HCT116 (cell line): ENCODE measurements around the gene ITM2C. TPM values are rescaled to one million over a fixed set of nuclear protein-coding genes. Genes with fewer than 3 reads are reported as not detected.

Source experiments
- ATAC-seq: fragments of 200-7000 bp; cut with Tn5 transposase; 2 replicates; pipeline ENCODE4 v1.9.1; 2020; ENCODE audit warnings: mild to moderate bottlenecking, moderate library complexity
- BruUV-seq: library from RNA; stranded (reverse); fragments of 400-500 nt; replicated peaks from 2 replicates; lab custom pipeline; 2021; lab: Mats Ljungman, UMichigan
- CTCF ChIA-PET: fragments of 300-600 bp; sonication (Branson Sonifier 250); formaldehyde crosslinking; loops from one replicate; lab custom pipeline; 2021; ENCODE audit warnings: antibody characterized with exemption; lab: Charles Lee
- POLR2A ChIA-PET: fragments of 300-600, 350-600 bp; sonication (Branson Sonifier 250); formaldehyde crosslinking; loops from one replicate; lab custom pipeline; 2021; ENCODE audit warnings: antibody characterized with exemption; lab: Charles Lee
- RAD21 ChIA-PET, 2 experiments: fragments of 300-600 bp; sonication (Branson Sonifier 250); formaldehyde crosslinking; loops; one replicate each; lab custom pipeline; 2023; ENCODE audit warnings: low total read pairs in 2 of 2; ENCODE audit not compliant: uncharacterized antibody in 2 of 2, unreplicated experiment in 2 of 2, low non-redundant PET in 1 of 2; lab: Charles Lee
- DNase-seq: peaks from one replicate; pipeline ENCODE4 v3.0.0-alpha.2; 2010; ENCODE audit warnings: low read depth, low spot score
- H2AFZ ChIP-seq: fragments of 200-600 bp; shearing (Covaris generic), sonication (generic); 2 replicates; pipeline ENCODE4 v1.6.1; 2017; ENCODE audit warnings: low read depth, mixed run types, mixed read lengths, antibody characterized with exemption, low read length; ENCODE audit not compliant: poor library complexity, severe bottlenecking
- H3K27ac ChIP-seq: 2 replicates; pipeline ENCODE4 v1.5.1; 2012; ENCODE audit warnings: low read depth, low read length
- H3K27me3 ChIP-seq: fragments of 200-600 bp; sonication (generic); 2 replicates; pipeline ENCODE4 v1.6.1; 2016; ENCODE audit warnings: mixed run types, low read length, mixed read lengths; ENCODE audit not compliant: insufficient read depth
- H3K36me3 ChIP-seq, 2 experiments: fragments of 200-500 bp in 1 of 2; fragments of 200-600 bp in 1 of 2; sonication (Bioruptor generic) in 1 of 2; sonication (generic) in 1 of 2; 2 replicates each; pipeline versions ENCODE4 v1.5.1 to v1.6.1; 2014 to 2016; ENCODE audit warnings: low read length in 2 of 2, inconsistent platforms in 1 of 2, mixed read lengths in 1 of 2, mixed run types in 1 of 2; ENCODE audit not compliant: insufficient read depth in 2 of 2, control insufficient read depth in 1 of 2
- H3K4me1 ChIP-seq, 2 experiments: fragments of 200-600 bp in 1 of 2; sonication (generic) in 1 of 2; 2 replicates each; pipeline versions ENCODE4 v1.5.1 to v1.6.1; 2012 to 2017; ENCODE audit warnings: low read length in 2 of 2, inconsistent platforms in 1 of 2, mild to moderate bottlenecking in 1 of 2, mixed read lengths in 1 of 2, mixed run types in 1 of 2, moderate library complexity in 1 of 2; ENCODE audit not compliant: insufficient read depth in 2 of 2, control insufficient read depth in 1 of 2
- H3K4me2 ChIP-seq: fragments of 200-600 bp; sonication (generic); 2 replicates; pipeline ENCODE4 v1.6.1; 2017; ENCODE audit warnings: mixed run types, low read length, mixed read lengths
- H3K4me3 ChIP-seq, 2 experiments: fragments of 200-600 bp in 1 of 2; sonication (generic) in 1 of 2; replicated peaks in 1 of 2; 2 replicates each; pipeline ENCODE4 v1.5.1; 2011 to 2016; ENCODE audit warnings: low read length in 2 of 2, control low read depth in 1 of 2, low read depth in 1 of 2, mild to moderate bottlenecking in 1 of 2, mixed read lengths in 1 of 2, mixed run types in 1 of 2
- H3K79me2 ChIP-seq: fragments of 200-600 bp; sonication (generic); 2 replicates; pipeline ENCODE4 v1.6.1; 2017; ENCODE audit warnings: mild to moderate bottlenecking, mixed run types, low read length, moderate library complexity, mixed read lengths; ENCODE audit not compliant: insufficient read depth
- H3K9ac ChIP-seq: fragments of 200-600 bp; sonication (generic); 2 replicates; pipeline ENCODE4 v1.6.1; 2016; ENCODE audit warnings: low read length, mixed read lengths
- H3K9me2 ChIP-seq: fragments of 200-600 bp; sonication (generic), shearing (Covaris generic); 2 replicates; pipeline ENCODE4 v1.6.1; 2017; ENCODE audit warnings: mixed run types, mild to moderate bottlenecking, moderate library complexity; ENCODE audit not compliant: insufficient read depth
- H3K9me3 ChIP-seq, 2 experiments: fragments of 200-500 bp in 1 of 2; fragments of 200-600 bp in 1 of 2; sonication (Bioruptor generic) in 1 of 2; sonication (generic) in 1 of 2; 2 replicates each; pipeline ENCODE4 v1.6.1; 2014 to 2017; ENCODE audit warnings: low read length in 2 of 2, mixed read lengths in 2 of 2, inconsistent platforms in 1 of 2, low read depth in 1 of 2, mild to moderate bottlenecking in 1 of 2, mixed run types in 1 of 2, moderate library complexity in 1 of 2; ENCODE audit not compliant: control insufficient read depth in 1 of 2, insufficient read depth in 1 of 2
- H4K20me1 ChIP-seq: fragments of 200-600 bp; sonication (generic), shearing (Covaris generic); 2 replicates; pipeline ENCODE4 v1.6.1; 2017; ENCODE audit warnings: mixed run types, mild to moderate bottlenecking, moderate library complexity; ENCODE audit not compliant: insufficient read depth
- CBX3 ChIP-seq: IDR thresholded peaks from 2 replicates; pipeline ENCODE4 v1.6.1; 2012; ENCODE audit warnings: low read depth
- CEBPB ChIP-seq: IDR thresholded peaks from 2 replicates; pipeline ENCODE4 v1.6.1; 2012; ENCODE audit warnings: low read depth
- CTCF ChIP-seq, 3 experiments: fragments of 200-600 bp in 1 of 3; sonication (generic) in 1 of 3; IDR thresholded peaks in 2 of 3; conservative IDR thresholded peaks in 1 of 3; 2 replicates each; pipeline ENCODE4 v1.5.1; 2012 to 2017; ENCODE audit warnings: low read depth in 2 of 3, low read length in 2 of 3, antibody characterized with exemption in 1 of 3, borderline replicate concordance in 1 of 3, control low read depth in 1 of 3, mild to moderate bottlenecking in 1 of 3, mixed read lengths in 1 of 3, mixed run types in 1 of 3, moderate library complexity in 1 of 3; ENCODE audit not compliant: insufficient read depth in 1 of 3
- EGR1 ChIP-seq: IDR thresholded peaks from 2 replicates; pipeline ENCODE4 v1.6.1; 2012; ENCODE audit warnings: low read depth
- EZH2 ChIP-seq: fragments of 200-600 bp; sonication (generic); IDR thresholded peaks from 2 replicates; pipeline ENCODE4 v1.6.1; 2017; ENCODE audit warnings: antibody characterized with exemption, mixed run types
- EZH2phosphoT487 ChIP-seq: fragments of 200-600 bp; IDR thresholded peaks from 2 replicates; pipeline ENCODE4 v1.6.1; 2018; ENCODE audit warnings: antibody characterized with exemption, borderline replicate concordance
- FOSL1 ChIP-seq: IDR thresholded peaks from 2 replicates; pipeline ENCODE4 v1.6.1; 2012; ENCODE audit warnings: low read depth
- POLR2A ChIP-seq: IDR thresholded peaks from 2 replicates; pipeline ENCODE4 v1.7.0; 2011; ENCODE audit warnings: borderline replicate concordance; ENCODE audit not compliant: insufficient read depth, insufficient read length; ENCODE audit errors: extremely low read depth
- POLR2AphosphoS5 ChIP-seq: IDR thresholded peaks from 2 replicates; pipeline ENCODE4 v1.6.1; 2011; ENCODE audit warnings: mild to moderate bottlenecking, low read depth, low read length, moderate library complexity
- RAD21 ChIP-seq: IDR thresholded peaks from 2 replicates; pipeline ENCODE4 v1.6.1; 2012; ENCODE audit warnings: low read depth, mild to moderate bottlenecking
- SIN3A ChIP-seq: IDR thresholded peaks from 2 replicates; pipeline ENCODE4 v1.6.1; 2012; ENCODE audit warnings: low read depth
- SP1 ChIP-seq: IDR thresholded peaks from 2 replicates; pipeline ENCODE4 v1.6.1; 2012; ENCODE audit warnings: low read depth
- SRF ChIP-seq: IDR thresholded peaks from 2 replicates; pipeline ENCODE4 v1.6.1; 2012; ENCODE audit warnings: low read depth
- ZFX ChIP-seq: fragments of 450-650 bp; IDR thresholded peaks from 2 replicates; pipeline ENCODE4 v1.6.1; 2017
- ZNF274 ChIP-seq: fragments of 200-500 bp; sonication (Bioruptor generic); IDR thresholded peaks from 2 replicates; pipeline ENCODE4 v1.6.1; 2014; ENCODE audit warnings: mild to moderate bottlenecking, low read depth, low read length, inconsistent platforms
- intact Hi-C: fragments of 100-400 bp; cut with micrococcal nuclease; formaldehyde crosslinking; loops from 2 replicates; pipeline ENCODE4 v1.10.0; 2022
- total RNA-seq: library from RNA; stranded (reverse); gene quantifications from one replicate; pipeline ENCODE4 v1.2.1, GENCODE V29; 2021; ENCODE audit not compliant: unreplicated experiment
- TF ChIP-seq, protein P1 (sequence below): IDR thresholded peaks from 2 replicates; pipeline ENCODE4 v1.6.1; 2012

ITM2C gene
- total RNA-seq, 1 experiment from 2014 or later = 117 TPM

- POLR2A ChIA-PET = interaction anchor here (0.8 kb wide), 1 partner anchor 19 kb away, joined by 3 read pairs; no protein-coding TSS in a partner anchor
- H4K20me1 ChIP-seq = no peaks in the 10 kb centered on the region
- no peak within 1 kb of the TSS for H3K4me2 ChIP-seq
- no peak within 1 kb of the TSS for H3K9ac ChIP-seq
- ATAC-seq = peak; percentile 78
- no peaks in the 10 kb centered on the region for H3K79me2 ChIP-seq
- no peaks in the 10 kb centered on the region for H3K27me3 ChIP-seq
- no peak within 1 kb of the TSS for H3K4me3 ChIP-seq
- RAD21 ChIA-PET = no interaction called here
- no peaks in the 10 kb centered on the region for H3K9me2 ChIP-seq
- no peaks in the 10 kb centered on the region; a peak in 1 of 4 replicates for H3K4me1 ChIP-seq
- intact Hi-C loops = no loop called here
- no TSS peak for BruUV-seq
- H3K36me3 ChIP-seq = no peaks in the 10 kb centered on the region
- H3K9me3 ChIP-seq = no peaks in the 10 kb centered on the region
- CTCF ChIA-PET = interaction anchor here (1.0 to 1.5 kb wide), 9 partner anchors 12 to 527 kb away, joined by 3 to 7 read pairs (median 4); no protein-coding TSS in a partner anchor
- no peak within 1 kb of the TSS for H2AFZ ChIP-seq
- TF ChIP-seq SRF (no peak), SP1 (no peak), SIN3A (no peak), RAD21 (peak; percentile 61), FOSL1 (no peak), EZH2 (no peak), ZNF274 (no peak), POLR2AphosphoS5 (no peak), EZH2phosphoT487 (no peak), ZFX (no peak), CEBPB (no peak), POLR2A (no peak), CBX3 (no peak), CTCF (IDR thresholded peaks at IDR 0.05 in 2 of 3, conservative IDR thresholded peaks at IDR 0.05 in 1 of 3; ENCODE audit: borderline replicate concordance in 1 of 3, insufficient read depth in 1 of 3, low read depth in 2 of 3, low read length in 2 of 3) (peak in 2 of 3 experiments; percentile 57 to 67; a peak in 4 of 6 replicates), EGR1 (no peak)
- TF ChIP-seq, protein P1, sequence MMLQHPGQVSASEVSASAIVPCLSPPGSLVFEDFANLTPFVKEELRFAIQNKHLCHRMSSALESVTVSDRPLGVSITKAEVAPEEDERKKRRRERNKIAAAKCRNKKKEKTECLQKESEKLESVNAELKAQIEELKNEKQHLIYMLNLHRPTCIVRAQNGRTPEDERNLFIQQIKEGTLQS = no peak
- H3K27ac ChIP-seq = no peak within 1 kb of the TSS
- no peak for DNase-seq
Measured at GRCh38 chr2:230924470-230925341, 60.0 kb downstream of the ITM2C start, which contains the start of gene GPR55. Gene GPR55 (minus strand): TSS chr2:230925242. CDS start chr2:230910962, 14,280 bp downstream.
